GM21737 (cell line): Measurements from ENCODE around the gene VPS18.

ENCODE experiments used
- ATAC-seq: cut with Tn5 transposase; IDR thresholded peaks from one replicate; pipeline ENCODE4 v1.9.1; 2021; ENCODE audit warnings: mild to moderate bottlenecking, moderate library complexity; ENCODE audit not compliant: unreplicated experiment

The VPS18 gene

DNA sequence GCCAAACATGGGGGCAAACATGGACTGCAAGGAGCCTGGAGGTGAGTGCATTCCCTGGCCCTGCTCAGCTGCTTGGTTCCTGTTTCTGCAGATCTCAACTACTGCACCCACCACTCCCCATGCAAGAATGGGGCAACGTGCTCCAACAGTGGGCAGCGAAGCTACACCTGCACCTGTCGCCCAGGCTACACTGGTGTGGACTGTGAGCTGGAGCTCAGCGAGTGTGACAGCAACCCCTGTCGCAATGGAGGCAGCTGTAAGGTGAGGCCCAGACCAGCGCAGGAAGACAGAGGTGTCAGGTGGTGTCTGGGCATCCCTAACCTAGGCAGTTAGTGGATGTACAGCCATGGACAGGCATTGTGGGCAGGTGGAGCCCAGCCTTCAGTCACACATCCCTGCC lies 40.2 kb downstream of the VPS18 start:
- ATAC-seq, result no peak

GRCh38 chr15:40936234-40936708 lies 42.0 kb downstream of the VPS18 start:
- ATAC-seq, result no peak

DNA sequence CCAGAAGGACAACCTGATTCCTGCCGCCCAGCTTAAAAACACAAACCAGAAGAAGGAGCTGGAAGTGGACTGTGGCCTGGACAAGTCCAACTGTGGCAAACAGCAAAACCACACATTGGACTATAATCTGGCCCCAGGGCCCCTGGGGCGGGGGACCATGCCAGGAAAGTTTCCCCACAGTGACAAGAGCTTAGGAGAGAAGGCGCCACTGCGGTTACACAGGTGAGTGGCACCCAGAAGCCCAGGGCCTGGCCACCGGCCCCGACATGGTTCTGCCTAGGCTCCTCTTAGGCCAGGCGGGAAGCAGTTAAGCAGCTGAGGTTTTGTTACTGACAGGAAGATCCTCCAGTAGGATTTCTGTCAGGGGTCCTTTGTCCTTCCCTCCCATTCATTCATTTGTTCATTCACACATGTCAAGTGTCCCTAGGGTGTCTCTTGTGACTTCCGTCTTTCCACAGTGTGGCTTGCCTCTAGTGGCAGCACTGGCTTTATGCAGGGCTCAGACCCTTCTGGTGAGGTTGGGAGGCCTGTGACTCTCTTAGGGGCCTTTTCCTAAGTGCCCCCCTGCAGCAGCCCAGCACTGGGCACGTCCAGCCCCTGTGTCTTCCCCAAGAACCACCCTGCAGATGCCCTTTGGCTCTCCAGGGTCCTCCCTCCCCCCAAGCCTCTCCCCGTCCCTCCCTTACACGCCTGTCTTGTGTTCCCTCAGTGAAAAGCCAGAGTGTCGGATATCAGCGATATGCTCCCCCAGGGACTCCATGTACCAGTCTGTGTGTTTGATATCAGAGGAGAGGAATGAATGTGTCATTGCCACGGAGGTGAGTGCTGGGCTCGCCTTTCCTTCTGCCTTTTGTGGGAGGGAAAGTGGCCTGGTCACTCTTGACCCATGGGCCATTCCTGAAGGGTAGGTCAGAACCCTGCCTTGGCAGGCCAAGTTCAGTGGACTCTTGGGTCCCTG lies 42.7 kb downstream of the VPS18 start:
- ATAC-seq, result no peak

DNA sequence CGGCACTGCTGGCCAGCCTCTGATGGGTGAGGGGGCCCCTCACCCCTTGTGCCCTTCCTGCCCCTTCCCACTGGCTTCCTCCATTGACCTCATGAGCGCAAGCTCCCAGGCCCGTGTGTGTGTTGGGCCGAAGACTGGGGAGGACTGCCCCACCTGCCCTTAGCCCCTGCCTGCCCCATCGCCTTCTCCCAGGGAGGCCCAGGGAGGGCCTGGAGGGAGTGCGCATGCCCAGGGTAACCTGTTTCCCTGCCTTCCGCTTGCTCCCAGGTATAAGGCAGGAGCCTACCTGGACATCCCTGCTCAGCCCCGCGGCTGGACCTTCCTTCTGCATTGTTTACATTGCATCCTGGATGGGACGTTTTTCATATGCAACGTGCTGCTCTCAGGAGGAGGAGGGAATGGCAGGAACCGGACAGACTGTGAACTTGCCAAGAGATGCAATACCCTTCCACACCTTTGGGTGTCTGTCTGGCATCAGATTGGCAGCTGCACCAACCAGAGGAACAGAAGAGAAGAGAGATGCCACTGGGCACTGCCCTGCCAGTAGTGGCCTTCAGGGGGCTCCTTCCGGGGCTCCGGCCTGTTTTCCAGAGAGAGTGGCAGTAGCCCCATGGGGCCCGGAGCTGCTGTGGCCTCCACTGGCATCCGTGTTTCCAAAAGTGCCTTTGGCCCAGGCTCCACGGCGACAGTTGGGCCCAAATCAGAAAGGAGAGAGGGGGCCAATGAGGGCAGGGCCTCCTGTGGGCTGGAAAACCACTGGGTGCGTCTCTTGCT lies 43.7 kb downstream of the VPS18 start:
- no peak for ATAC-seq

- ATAC-seq, result no peak
Observed at GRCh38 chr15:40938536-40938870, 44.3 kb downstream of the VPS18 start.

- no peak for ATAC-seq
Observed at GRCh38 chr15:40940296-40940801, 46.1 kb downstream of the VPS18 start.

- no peak for ATAC-seq
Observed at GRCh38 chr15:40941068-40941527, 46.8 kb downstream of the VPS18 start.

- peak; percentile 69 for ATAC-seq
Observed at GRCh38 chr15:40941528-40942336, 47.5 kb downstream of the VPS18 start.

DNA sequence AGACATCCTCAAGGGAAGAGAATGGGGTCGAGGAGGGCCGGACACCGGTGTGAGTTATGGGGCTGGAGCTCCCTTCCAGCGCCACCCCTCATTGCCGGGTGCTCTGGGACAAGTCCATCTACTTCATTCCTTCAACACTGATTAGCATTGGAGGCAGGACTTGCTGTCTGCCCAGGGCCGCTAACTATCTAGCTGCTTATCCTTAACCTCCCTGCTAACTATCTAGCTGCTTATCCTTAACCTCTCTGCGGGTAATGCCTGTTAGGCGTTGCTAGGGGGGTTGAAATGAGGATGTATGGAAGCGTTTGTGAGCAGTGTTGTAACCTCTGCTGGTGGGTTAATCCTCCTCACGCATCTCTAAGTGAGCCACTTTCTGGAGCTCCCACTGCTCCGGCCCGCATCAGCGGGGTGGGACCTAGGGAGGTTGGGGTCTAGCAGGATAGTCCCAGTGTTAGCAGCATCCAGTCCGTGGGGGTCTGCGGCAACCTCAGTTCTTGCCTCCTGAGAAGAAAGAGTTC lies 48.1 kb downstream of the VPS18 start:
- no peak for ATAC-seq

DNA sequence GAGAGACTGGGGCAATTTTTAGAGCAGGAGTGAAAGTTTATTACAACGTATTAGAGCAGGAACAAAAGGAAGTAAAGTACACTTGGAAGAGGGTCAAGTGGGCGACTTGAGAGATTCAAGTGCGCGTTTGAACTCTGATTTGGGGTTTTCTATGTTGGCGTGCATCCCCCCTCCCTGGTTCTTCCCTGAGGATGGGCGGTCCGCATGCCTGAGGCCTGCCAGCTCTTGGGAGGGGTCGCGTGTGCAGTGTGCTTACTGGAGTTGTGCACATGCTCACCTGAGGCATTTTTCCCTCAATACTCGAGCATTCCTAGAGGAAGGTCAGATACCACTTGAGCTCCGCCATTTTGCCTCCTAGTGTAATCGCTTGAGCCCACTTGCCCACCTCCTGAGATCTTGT lies 48.6 kb downstream of the VPS18 start:
- ATAC-seq, result no peak

GRCh38 chr15:40943764-40944365 lies 49.6 kb downstream of the VPS18 start:
- ATAC-seq, result no peak

- ATAC-seq, result no peak
Observed at GRCh38 chr15:40944510-40945296, 50.5 kb downstream of the VPS18 start.

DNA sequence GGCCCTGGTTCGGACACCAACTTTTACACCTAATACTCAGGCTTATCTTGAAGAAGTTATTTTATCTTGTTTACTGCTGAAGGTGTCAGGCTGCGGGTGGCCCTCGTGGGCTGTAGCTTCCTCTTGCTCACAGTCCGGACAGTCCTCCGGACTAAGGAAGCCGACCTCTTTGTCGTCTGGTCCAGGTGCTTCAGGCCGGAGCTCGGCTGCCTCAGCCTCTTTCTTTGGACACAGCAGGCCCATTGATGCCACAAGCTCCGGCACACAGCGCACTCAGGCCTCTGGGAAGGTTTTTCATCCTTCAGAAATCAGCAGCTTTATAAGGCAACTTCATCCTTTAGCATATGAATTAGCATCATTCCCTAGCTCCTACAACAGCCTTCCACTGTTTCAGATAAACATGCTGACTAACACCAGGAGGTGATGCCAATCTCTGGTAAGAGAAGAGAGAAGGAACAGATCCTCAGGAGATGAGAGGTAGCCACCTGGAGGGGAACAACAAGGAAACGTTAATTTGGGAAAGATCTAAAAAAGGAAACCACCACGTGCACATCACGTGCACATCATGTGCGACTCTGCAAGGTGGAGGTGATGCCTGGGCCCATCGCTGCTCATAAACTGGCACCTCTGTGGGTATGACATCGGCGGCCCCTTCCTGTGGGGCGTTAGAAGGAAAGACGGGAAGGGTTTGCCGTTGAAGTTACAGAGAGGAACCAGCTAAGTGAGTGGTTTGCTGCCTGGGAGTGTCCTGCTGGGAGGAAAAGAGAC lies 54.6 kb downstream of the VPS18 start:
- ATAC-seq, result no peak

DNA sequence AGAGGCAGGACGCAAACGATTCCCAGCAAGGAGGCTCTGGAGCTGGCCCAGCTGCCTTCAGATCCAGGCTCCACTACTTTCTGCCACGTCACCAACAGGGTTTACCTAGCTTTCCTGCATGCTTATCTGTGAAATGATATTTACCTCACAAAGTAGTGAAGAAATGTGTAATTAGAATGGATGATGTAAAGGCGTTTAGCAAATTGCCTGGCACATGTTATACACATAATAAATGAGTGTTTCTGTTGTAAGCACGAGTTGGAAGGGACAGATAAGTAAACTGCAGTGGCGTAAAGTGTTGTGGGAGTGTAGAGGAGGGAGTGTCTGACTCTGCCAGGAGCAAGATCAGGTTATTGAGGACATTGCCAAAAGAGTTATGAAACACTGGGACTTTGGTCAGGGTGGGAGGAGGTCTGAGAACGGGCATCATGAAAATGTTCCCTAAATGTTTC lies 55.5 kb downstream of the VPS18 start:
- ATAC-seq, result no peak

GRCh38 chr15:40951764-40952163 lies 57.5 kb downstream of the VPS18 start:
- ATAC-seq, result no peak

DNA sequence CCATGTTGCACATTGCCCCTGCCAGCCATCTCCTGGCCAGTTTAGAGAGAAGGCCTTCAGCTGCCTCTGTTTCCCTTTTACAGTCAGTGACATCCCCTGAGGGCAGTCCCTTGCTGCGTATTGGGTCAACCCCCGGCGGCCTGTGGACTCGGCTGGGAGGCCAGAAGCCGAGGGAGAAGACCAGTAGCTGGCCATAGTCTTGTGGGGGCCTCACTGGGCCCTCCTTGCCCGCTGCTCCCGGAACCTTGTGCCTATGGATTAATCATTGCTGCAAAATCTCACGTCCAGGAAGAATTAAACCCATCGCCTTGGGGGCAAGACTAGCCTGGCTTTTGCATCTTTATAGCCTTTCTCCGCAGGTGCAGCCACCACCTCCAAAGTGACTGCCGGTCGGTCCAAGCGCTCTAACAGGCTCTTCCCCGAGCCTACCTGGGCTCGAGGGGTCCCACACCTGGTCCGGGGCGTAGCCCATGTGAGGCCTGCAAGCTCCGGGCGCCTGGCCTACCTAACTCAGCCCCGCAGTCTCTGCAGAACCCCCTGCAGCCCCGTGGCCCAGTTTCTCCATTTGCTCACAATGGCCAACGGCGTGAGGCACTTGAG lies 58.2 kb downstream of the VPS18 start:
- no peak for ATAC-seq

DNA sequence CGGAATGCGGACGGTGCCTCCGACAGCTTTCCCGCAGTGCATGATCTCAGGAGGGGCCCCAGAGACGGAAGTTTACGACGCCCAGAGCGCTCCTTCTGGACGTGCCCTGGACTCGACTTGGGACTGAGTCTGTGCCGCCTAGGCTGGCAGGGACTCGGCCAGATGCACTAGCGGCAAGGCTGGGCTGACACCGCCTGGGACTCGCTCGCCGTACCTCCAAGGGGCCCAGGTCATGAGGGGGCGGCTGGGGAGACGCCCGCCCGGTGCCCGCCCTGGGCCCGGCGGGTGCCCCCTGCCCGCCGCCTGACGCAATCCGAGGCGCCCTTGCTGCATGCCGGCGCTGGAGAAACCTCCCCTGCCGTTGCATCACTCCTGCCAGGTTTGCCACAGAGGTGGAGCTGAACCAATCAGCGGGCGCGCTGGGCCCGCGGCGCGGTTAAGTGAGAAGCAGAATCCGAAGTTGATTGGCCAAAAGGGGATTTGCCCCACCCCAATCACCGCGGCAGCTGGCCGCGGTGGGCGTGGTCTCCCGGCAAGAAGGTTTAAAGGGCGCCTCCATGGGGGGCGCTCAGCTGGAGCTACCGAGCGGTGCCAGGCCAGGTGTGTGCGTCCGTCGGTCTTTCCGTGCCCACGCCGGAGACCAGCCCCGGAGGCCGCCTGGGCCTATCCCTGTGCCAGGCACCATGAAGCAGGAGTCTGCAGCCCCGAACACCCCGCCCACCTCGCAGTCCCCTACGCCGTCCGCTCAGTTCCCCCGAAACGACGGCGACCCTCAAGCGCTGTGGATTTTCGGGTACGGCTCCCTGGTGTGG lies 58.9 kb downstream of the VPS18 start, which contains the start of gene CHAC1:
Gene CHAC1 (plus strand): TSS at position 571 of the 812 bp plus-strand sequence. CDS start 113 bp downstream, at position 684.
- ATAC-seq, result peak; percentile 88
